HG02759 (cell line): ENCODE results near the gene NDUFC2.
"Not testable (repeated sequence)": the region's sequence is repeated elsewhere in the genome, so short reads cannot be mapped to it uniquely, and the experiment has no call there.

Source experiments
- ATAC-seq: cut with Tn5 transposase; IDR thresholded peaks from one replicate; pipeline ENCODE4 v1.9.1; 2021; ENCODE audit warnings: mild to moderate bottlenecking, moderate library complexity; ENCODE audit not compliant: unreplicated experiment

The NDUFC2 gene

GRCh38 chr11:78080084-78080817 is 589 bp upstream of the NDUFC2 start:
- no peak for ATAC-seq

GRCh38 chr11:78078218-78079167 is 1.2 kb downstream of the NDUFC2 start:
- no peak for ATAC-seq

GRCh38 chr11:78077592-78077991 is 2.1 kb downstream of the NDUFC2 start:
- ATAC-seq, result not testable (repeated sequence)

- no peak for ATAC-seq
Measured at GRCh38 chr11:78076733-78077403, 2.8 kb downstream of the NDUFC2 start.

GRCh38 chr11:78074756-78075155 is 4.9 kb downstream of the NDUFC2 start:
- ATAC-seq, result no peak

GRCh38 chr11:78072455-78072854 is 7.2 kb downstream of the NDUFC2 start:
- no peak for ATAC-seq

GRCh38 chr11:78071717-78072116 is 7.9 kb downstream of the NDUFC2 start:
- no peak for ATAC-seq

GRCh38 chr11:78070621-78071020 is 9.0 kb downstream of the NDUFC2 start:
- ATAC-seq, result no peak

GRCh38 chr11:78069465-78069864 is 10.2 kb downstream of the NDUFC2 start:
- ATAC-seq, result no peak

GRCh38 chr11:78067704-78068103 is 12.0 kb downstream of the NDUFC2 start:
- no peak for ATAC-seq

- no peak for ATAC-seq
Measured at GRCh38 chr11:78066471-78066870, 13.2 kb downstream of the NDUFC2 start.

- ATAC-seq, result no peak
Measured at GRCh38 chr11:78065203-78065602, 14.5 kb downstream of the NDUFC2 start.

- ATAC-seq, result no peak
Measured at GRCh38 chr11:78063440-78064181, 16.1 kb downstream of the NDUFC2 start, which contains the start of gene THRSP. Gene THRSP, plus strand, starts transcription at chr11:78063861. Its CDS starts 21 bp downstream, at chr11:78063882.

GRCh38 chr11:78062671-78063070 is 17.0 kb downstream of the NDUFC2 start:
- no peak for ATAC-seq

GRCh38 chr11:78061921-78062311 is 17.7 kb downstream of the NDUFC2 start:
- ATAC-seq, result no peak

- ATAC-seq, result no peak
Measured at GRCh38 chr11:78061088-78061920, 18.4 kb downstream of the NDUFC2 start.

GRCh38 chr11:78060533-78060932 is 19.1 kb downstream of the NDUFC2 start:
- ATAC-seq, result no peak

GRCh38 chr11:78059749-78060328 is 19.8 kb downstream of the NDUFC2 start:
- ATAC-seq, result not testable (repeated sequence)

- no peak for ATAC-seq
Measured at GRCh38 chr11:78057462-78058055, 22.1 kb downstream of the NDUFC2 start.
